HUES48 (cell line): ENCODE measurements around the gene FAM83D.

Experiments used
- H3K27ac ChIP-seq: one replicate; pipeline ENCODE4 v1.7.0; 2013; ENCODE audit warnings: low read depth, low read length, inconsistent platforms
- H3K27me3 ChIP-seq: 2 replicates; pipeline ENCODE4 v1.6.1; 2013; ENCODE audit warnings: mild to moderate bottlenecking, low read length; ENCODE audit not compliant: control insufficient read depth, insufficient read depth
- H3K36me3 ChIP-seq: 2 replicates; pipeline ENCODE4 v1.6.1; 2013; ENCODE audit warnings: low read length; ENCODE audit not compliant: control insufficient read depth, insufficient read depth
- H3K4me1 ChIP-seq: 2 replicates; pipeline ENCODE4 v1.6.1; 2013; ENCODE audit warnings: mild to moderate bottlenecking, low read length; ENCODE audit not compliant: control insufficient read depth, insufficient read depth
- H3K4me3 ChIP-seq: 2 replicates; pipeline ENCODE4 v1.5.1; 2013; ENCODE audit warnings: mild to moderate bottlenecking, low read depth, low read length
- H3K9ac ChIP-seq: 2 replicates; pipeline ENCODE4 v1.6.1; 2013; ENCODE audit warnings: mild to moderate bottlenecking, low read depth, low read length, moderate library complexity
- H3K9me3 ChIP-seq: 2 replicates; pipeline ENCODE4 v1.6.1; 2013; ENCODE audit warnings: low read length; ENCODE audit not compliant: control insufficient read depth, insufficient read depth

Gene FAM83D

DNA sequence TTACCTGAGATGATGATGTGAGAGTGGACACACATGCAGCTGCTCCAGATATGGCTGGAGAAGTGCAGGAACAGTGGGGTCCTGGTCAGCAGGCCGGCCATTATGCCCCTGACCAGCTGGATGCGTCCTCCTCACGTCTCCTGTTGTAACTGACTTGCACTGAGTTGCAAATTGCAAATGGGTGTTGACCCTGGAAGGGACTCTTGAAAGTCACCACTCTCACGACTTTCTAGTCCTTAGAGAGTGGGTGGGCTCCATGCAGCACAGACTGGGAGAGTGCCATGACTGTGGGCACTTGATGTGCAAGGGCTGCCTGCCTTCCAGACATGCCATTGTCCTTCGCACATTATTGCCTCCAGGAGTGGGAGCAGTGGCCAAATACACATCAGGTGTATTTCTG, 10.8 kb downstream of the FAM83D start:
- H3K9ac ChIP-seq, result no peak overlapping the region
- H3K27me3 ChIP-seq, result no peaks in the 10 kb centered on the region
- no peak overlapping the region for H3K27ac ChIP-seq
- H3K9me3 ChIP-seq, result no peaks in the 10 kb centered on the region
- no peak overlapping the region for H3K4me3 ChIP-seq
- no peaks in the 10 kb centered on the region for H3K4me1 ChIP-seq
- peaks cover 48% of the 10 kb centered on the region for H3K36me3 ChIP-seq

DNA sequence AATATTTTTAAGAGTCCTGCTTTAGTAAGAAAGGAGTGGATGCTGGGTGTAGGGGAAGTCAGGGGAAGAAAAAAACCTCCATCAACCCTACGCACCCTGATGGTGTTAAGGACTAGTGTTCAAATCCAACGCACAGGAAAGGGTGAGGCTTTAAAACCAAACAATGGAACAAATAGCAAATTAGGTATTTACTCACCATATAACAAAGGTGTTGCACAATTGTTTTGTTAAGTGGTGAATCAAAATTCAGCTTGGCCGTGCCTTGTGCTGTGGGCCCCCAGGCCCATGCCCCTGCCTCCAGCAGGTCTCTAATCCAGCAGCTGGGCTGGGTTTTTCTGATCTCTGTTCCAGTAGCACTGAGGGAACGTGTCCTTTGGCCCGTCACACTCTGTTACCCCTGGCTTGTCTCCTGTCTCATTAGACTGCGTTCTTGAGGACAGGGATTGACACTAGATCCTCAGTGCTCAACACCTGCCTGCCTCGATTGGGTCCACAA, 11.8 kb downstream of the FAM83D start:
- no peak overlapping the region for H3K4me3 ChIP-seq
- H3K4me1 ChIP-seq, result no peaks in the 10 kb centered on the region
- H3K36me3 ChIP-seq, result peaks cover 58% of the 10 kb centered on the region
- H3K27ac ChIP-seq, result no peak overlapping the region
- no peak overlapping the region for H3K9ac ChIP-seq
- no peaks in the 10 kb centered on the region for H3K27me3 ChIP-seq
- no peaks in the 10 kb centered on the region for H3K9me3 ChIP-seq

- peaks cover 68% of the 10 kb centered on the region for H3K36me3 ChIP-seq
- H3K9ac ChIP-seq, result no peak overlapping the region
- H3K4me1 ChIP-seq, result no peaks in the 10 kb centered on the region
- H3K9me3 ChIP-seq, result no peaks in the 10 kb centered on the region
- no peak overlapping the region for H3K27ac ChIP-seq
- no peaks in the 10 kb centered on the region for H3K27me3 ChIP-seq
- no peak overlapping the region for H3K4me3 ChIP-seq
Observed at GRCh38 chr20:38939686-38940085, 13.5 kb downstream of the FAM83D start.

DNA sequence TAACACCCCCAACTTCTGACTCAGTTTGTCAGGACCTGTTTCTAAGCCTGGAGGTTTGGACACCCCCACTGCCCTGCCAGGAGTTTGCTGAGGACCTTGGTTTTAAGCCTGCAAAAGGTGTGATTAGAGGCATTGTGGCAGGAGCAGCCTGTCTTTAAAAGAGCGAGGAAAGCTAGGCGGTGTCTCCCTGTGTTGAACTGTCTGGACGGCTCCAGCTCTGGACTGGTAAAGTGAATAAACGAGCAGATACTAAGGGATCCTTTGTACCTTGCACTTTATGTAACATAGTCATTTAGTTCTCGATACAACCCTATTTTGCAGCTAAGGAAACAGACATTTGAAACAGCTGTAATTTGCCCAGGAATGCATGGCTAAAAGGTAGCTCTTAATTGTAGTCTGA, 14.4 kb downstream of the FAM83D start:
- no peak overlapping the region for H3K27ac ChIP-seq
- no peaks in the 10 kb centered on the region for H3K27me3 ChIP-seq
- H3K9me3 ChIP-seq, result no peaks in the 10 kb centered on the region
- no peak overlapping the region for H3K9ac ChIP-seq
- H3K4me3 ChIP-seq, result no peak overlapping the region
- peaks cover 72% of the 10 kb centered on the region for H3K36me3 ChIP-seq
- H3K4me1 ChIP-seq, result no peaks in the 10 kb centered on the region

GRCh38 chr20:38941726-38942389, 15.6 kb downstream of the FAM83D start:
- H3K27ac ChIP-seq, result no peak overlapping the region
- H3K4me3 ChIP-seq, result no peak overlapping the region
- no peaks in the 10 kb centered on the region for H3K4me1 ChIP-seq
- H3K9me3 ChIP-seq, result no peaks in the 10 kb centered on the region
- H3K36me3 ChIP-seq, result peaks cover 75% of the 10 kb centered on the region
- H3K9ac ChIP-seq, result no peak overlapping the region
- no peaks in the 10 kb centered on the region for H3K27me3 ChIP-seq

- Histone ChIP-seq H3K9ac (no peak overlapping the region), H3K36me3 (peaks cover 85% of the 10 kb centered on the region), H3K4me1 (no peaks in the 10 kb centered on the region), H3K4me3 (no peak overlapping the region), H3K27ac (no peak overlapping the region), H3K9me3 (no peaks in the 10 kb centered on the region), H3K27me3 (no peaks in the 10 kb centered on the region)
Observed at GRCh38 chr20:38945012-38945411, 18.8 kb downstream of the FAM83D start.

DNA sequence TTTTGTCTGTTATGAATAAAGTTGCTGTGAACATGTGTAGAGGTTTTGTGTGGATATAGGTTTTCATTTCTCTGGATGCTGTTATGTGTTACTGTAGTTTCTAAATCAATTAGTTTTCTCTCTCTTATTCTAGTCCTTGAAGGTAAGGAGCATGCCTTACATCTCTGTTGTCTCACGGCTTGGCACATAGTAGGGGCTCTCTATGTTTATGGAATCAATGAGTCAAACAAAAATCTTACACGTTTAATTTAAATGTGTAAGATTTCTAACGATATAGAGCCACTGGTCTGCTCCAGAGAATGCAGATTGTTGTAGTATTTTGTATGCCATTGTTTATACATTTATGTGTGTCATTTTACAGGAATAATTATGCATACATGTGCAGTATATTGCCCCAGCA, 20.6 kb downstream of the FAM83D start:
- H3K9me3 ChIP-seq, result no peaks in the 10 kb centered on the region
- H3K27me3 ChIP-seq, result no peaks in the 10 kb centered on the region
- no peak overlapping the region for H3K9ac ChIP-seq
- H3K4me3 ChIP-seq, result no peak overlapping the region
- no peaks in the 10 kb centered on the region for H3K4me1 ChIP-seq
- H3K36me3 ChIP-seq, result peaks cover 90% of the 10 kb centered on the region
- H3K27ac ChIP-seq, result no peak overlapping the region

DNA sequence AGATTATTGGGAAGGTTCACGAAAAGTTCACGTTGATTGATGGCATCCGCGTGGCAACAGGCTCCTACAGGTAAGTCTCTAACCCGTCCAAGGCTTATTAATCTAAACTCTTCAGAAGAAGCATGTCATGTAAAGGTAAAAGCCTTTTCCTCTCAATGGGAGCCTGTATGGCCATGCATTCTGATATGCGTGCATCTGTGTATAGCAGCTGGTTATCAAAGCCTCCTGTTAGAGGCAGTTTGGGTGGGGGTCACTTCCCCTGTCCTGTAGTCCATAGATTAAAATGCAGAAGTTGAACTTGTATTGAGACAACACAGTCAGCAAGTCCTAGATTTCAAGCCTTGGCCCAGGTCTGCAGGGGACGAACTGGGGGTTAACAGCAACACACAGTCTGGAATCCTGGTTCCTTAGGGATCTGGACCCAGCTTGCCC, 21.7 kb downstream of the FAM83D start:
- H3K4me1 ChIP-seq, result no peaks in the 10 kb centered on the region
- no peak overlapping the region for H3K4me3 ChIP-seq

DNA sequence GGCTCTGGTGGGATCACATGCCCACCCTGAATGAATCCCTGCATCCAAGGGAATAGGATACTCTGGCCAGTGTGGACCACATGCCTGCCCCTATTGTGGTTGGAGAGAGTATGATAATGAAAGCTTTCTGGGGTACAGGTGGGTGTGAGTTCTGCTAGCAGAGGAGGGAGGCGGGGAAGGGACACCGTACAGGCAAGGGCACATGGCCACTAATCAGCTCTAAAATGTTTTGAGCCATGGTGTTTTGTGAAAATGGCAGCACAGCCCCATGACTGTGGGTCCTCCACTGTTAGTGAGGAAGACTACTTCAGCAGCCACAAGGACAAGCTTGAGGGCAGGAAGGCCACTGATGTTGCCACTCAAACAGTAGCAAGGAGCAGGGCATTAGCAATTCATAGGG, 24.0 kb downstream of the FAM83D start:
- no peaks in the 10 kb centered on the region for H3K27me3 ChIP-seq
- H3K4me3 ChIP-seq, result no peak overlapping the region
- H3K4me1 ChIP-seq, result no peaks in the 10 kb centered on the region
- no peak overlapping the region for H3K27ac ChIP-seq
- no peaks in the 10 kb centered on the region for H3K9me3 ChIP-seq
- H3K36me3 ChIP-seq, result peaks cover 81% of the 10 kb centered on the region
- H3K9ac ChIP-seq, result no peak overlapping the region

More for the DNA sequence above, 21.7 kb downstream of the FAM83D start:
- H3K36me3 ChIP-seq, result peaks cover 90% of the 10 kb centered on the region
- H3K9ac ChIP-seq, result no peak overlapping the region
- H3K27ac ChIP-seq, result no peak overlapping the region
- H3K9me3 ChIP-seq, result no peaks in the 10 kb centered on the region
- no peaks in the 10 kb centered on the region for H3K27me3 ChIP-seq

DNA sequence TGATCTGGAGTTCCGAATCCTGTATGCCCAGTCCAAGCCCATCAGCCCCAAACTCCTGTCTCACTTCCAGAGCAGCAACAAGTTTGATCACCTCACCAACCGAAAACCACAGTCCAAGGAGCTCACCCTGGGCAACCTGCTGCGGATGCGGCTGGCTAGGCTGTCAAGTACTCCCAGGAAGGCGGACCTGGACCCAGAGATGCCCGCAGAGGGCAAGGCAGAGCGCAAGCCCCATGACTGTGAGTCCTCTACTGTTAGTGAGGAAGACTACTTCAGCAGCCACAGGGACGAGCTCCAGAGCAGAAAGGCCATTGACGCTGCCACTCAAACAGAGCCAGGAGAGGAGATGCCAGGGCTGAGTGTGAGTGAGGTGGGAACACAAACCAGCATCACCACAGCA, 25.4 kb downstream of the FAM83D start:
- no peaks in the 10 kb centered on the region for H3K27me3 ChIP-seq
- H3K4me1 ChIP-seq, result no peaks in the 10 kb centered on the region

GRCh38 chr20:38952153-38952552, 25.9 kb downstream of the FAM83D start:
- H3K9ac ChIP-seq, result no peak overlapping the region

More for the DNA sequence above, 25.4 kb downstream of the FAM83D start:
- Histone ChIP-seq H3K4me3 (no peak overlapping the region), H3K9ac (no peak overlapping the region), H3K27ac (no peak overlapping the region), H3K36me3 (peaks cover 70% of the 10 kb centered on the region), H3K9me3 (no peaks in the 10 kb centered on the region)

More at GRCh38 chr20:38952153-38952552, 25.9 kb downstream of the FAM83D start:
- Histone ChIP-seq H3K36me3 (peaks cover 64% of the 10 kb centered on the region), H3K27ac (no peak overlapping the region), H3K9me3 (no peaks in the 10 kb centered on the region), H3K27me3 (no peaks in the 10 kb centered on the region), H3K4me1 (no peaks in the 10 kb centered on the region), H3K4me3 (no peak overlapping the region)
